ENCODE measurements around the gene NLRX1.
"Not testable (repeated sequence)": the region's sequence is repeated elsewhere in the genome, so short reads cannot be mapped to it uniquely, and the experiment has no call there.

NLRX1 gene

GRCh38 chr11:119153049-119153818, 15.3 kb upstream of the NLRX1 start:
- no peak for DNase-seq

DNA sequence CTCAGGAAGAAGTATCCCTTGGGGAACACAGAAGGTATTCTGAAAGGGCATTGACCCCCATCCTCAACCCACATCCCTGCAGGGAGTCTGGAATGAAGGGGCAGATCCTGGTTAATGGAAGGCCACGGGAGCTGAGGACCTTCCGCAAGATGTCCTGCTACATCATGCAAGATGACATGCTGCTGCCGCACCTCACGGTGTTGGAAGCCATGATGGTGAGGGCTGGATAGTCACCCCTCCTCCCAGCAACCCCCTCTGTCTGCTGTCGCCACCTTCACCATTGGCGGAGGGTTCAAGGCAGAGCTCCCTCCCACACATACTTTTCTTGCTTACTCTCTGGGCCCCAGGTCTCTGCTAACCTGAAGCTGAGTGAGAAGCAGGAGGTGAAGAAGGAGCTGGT, 14.3 kb upstream of the NLRX1 start:
- DNase-seq = no peak

- DNase-seq = peak; percentile 32
Observed at GRCh38 chr11:119155733-119156492, 12.6 kb upstream of the NLRX1 start.

- DNase-seq = no peak
Observed at GRCh38 chr11:119156496-119156895, 12.0 kb upstream of the NLRX1 start.

GRCh38 chr11:119157063-119157462, 11.5 kb upstream of the NLRX1 start:
- peak; percentile 11 for DNase-seq

- no peak for DNase-seq
Observed at GRCh38 chr11:119158467-119158866, 10.1 kb upstream of the NLRX1 start.

DNA sequence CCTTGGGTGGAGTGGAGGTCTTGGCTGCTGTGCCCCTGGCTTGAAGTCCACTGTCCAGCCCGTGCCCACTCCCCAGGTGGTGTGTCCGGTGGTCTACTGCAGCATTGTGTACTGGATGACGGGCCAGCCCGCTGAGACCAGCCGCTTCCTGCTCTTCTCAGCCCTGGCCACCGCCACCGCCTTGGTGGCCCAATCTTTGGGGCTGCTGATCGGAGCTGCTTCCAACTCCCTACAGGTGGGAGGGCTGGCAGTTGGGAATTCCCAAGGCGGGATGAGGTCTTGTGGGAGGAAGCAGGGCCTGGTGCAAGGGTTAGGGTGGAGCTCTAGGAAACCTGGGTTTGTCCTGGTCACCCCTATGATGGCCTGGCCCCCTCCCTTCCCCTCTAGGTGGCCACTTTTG, 8.4 kb upstream of the NLRX1 start:
- no peak for DNase-seq

- no peak for DNase-seq
Observed at GRCh38 chr11:119161871-119162270, 6.7 kb upstream of the NLRX1 start.

GRCh38 chr11:119166368-119167076, 2.0 kb upstream of the NLRX1 start:
- peak; percentile 25 for DNase-seq

DNA sequence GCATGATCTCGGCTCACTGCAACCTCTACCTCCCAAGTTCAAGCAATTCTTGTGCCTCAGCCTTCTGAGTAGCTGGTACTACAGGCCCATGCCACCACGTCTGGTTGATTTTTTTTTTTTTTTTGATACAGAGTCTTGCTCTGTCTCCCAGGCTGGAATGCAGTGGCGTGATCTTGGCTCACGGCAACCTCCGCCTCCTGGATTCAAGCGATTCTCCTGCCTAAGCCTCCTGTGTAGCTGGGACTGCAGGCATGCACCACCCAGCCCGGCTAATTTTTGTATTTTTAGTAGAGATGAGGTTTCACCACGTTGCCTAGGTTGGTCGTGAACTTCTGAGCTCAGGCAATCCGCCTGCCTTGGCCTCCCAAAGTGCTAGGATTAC, 1.5 kb upstream of the NLRX1 start:
- DNase-seq = not testable (repeated sequence)

- no peak for DNase-seq
Observed at GRCh38 chr11:119167933-119168332, 592 bp upstream of the NLRX1 start.

DNA sequence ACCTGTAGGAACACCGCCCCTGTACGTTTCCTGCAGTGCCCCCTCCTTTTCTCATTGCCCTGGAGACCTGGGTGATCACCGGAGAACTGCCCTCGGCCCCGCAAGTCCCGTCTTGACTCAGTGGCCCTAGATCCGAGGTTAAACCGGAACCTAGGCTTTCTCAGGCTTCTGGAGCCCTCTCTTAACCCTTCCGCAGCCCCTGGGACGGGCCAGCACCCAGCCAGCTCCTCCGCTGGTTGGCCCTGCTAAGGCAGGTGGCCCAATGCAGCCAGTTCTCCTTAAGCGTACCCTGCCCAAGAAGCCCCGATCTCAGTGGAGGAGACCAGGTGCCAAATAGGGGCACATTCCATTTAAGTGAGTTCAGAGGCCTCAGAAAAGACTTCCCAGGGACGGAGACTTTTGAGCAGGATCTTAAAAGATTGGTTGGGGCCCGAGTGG, 776 bp downstream of the NLRX1 start:
- DNase-seq = no peak

DNA sequence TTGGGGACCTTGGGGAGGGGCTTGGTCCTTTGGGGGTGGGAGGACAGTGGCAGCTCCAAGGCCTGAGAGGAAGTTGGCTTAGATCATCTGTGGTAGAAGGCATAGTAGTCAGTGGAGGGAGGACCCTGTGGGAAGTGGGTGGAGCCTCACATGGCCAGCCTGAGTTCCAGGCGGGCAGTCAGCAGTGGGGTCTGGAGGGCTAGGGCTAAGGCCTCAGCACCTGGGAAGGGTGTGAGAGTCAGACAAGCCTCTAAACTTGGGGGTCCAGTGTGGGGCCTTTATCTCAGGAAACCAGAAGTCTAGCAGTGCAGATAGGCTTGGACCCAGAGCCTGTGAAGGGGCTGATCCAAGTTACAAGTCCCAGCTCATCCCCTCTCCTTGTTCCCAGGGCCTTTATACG, 4.0 kb downstream of the NLRX1 start:
- peak; percentile 67 for DNase-seq

DNA sequence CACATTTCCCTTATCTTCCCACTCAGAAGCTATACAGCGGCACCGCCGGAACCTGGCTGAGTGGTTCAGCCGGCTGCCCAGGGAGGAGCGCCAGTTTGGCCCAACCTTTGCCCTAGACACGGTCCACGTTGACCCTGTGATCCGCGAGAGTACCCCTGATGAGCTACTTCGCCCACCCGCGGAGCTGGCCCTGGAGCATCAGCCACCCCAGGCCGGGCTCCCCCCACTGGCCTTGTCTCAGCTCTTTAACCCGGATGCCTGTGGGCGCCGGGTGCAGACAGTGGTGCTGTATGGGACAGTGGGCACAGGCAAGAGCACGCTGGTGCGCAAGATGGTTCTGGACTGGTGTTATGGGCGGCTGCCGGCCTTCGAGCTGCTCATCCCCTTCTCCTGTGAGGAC, 4.9 kb downstream of the NLRX1 start:
- no peak for DNase-seq

- no peak for DNase-seq
Observed at GRCh38 chr11:119175493-119176077, 7.1 kb downstream of the NLRX1 start.

GRCh38 chr11:119178166-119178680, 9.7 kb downstream of the NLRX1 start:
- no peak for DNase-seq

- no peak for DNase-seq
Observed at GRCh38 chr11:119179342-119179741, 10.8 kb downstream of the NLRX1 start.

- no peak for DNase-seq
Observed at GRCh38 chr11:119179983-119180382, 11.5 kb downstream of the NLRX1 start.

DNA sequence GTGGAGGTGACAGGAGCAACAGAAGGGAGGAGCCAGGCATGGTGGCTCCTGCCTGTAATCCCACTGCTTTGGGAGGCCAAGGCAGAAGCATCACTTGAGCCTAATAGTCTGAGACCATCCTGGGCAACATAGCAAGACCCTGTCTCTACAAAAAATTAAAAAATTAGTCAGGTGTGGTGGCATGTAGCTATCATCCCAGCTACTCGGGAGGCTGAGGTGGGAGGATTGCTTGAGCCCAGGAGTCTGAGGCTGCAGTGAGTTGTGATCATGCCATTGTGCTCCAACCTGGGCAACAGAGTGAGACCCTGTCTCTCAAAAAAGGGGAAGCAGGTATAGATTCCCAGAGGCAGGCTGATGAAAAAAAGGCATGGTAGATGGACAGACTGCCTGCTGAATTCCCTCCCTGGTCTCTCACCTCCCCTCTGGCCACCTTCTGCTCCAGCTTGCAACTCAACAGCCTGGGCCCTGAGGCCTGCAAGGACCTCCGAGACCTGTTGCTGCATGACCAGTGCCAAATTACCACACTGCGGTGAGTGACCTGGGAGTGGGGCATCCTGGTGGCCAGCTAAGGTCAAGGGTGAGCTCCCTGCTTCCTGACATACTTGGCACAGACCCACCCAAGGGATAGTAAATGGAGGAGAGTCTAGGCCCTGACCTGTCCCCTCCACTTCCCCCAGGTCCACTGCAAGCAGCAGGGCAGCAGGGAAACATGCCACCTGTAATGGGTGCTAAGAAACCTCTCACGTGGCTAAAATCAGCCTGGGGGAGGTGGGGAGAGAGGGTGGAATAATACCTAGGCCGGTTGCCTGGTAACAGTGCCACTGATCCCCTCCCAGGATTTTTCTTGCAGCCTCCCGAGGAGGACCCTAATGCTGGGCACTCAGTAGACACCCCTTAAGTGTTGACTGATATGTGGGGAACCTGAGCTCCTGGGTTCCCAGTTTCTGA, 12.5 kb downstream of the NLRX1 start:
- DNase-seq = no peak

DNA sequence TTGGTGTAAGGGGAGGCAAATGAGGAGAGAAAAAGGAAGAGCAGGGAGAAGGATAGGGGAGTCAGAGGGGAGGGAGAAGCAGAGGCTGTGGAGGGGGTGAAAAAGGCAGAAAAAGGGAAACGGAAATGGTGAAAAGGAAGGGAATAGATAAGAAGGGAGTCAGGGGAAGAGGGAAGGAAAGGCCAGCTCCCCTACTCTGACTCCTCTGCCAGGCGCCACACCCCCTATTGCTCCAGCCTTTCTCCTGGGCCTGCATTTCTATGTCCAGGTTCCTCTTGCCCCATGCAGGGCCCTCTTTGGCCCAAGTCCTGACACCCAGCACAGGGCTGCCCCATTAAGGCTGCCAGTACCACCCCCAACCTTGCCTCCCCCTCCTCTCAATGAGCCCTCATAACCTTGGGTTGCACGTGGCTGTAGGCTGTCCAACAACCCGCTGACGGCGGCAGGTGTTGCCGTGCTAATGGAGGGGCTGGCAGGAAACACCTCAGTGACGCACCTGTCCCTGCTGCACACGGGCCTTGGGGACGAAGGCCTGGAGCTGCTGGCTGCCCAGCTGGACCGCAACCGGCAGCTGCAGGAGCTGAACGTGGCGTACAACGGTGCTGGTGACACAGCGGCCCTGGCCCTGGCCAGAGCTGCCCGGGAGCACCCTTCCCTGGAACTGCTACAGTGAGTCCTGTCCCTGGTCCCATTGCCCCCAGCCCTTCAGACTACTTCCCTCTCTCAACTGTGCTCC, 13.3 kb downstream of the NLRX1 start:
- no peak for DNase-seq

DNA sequence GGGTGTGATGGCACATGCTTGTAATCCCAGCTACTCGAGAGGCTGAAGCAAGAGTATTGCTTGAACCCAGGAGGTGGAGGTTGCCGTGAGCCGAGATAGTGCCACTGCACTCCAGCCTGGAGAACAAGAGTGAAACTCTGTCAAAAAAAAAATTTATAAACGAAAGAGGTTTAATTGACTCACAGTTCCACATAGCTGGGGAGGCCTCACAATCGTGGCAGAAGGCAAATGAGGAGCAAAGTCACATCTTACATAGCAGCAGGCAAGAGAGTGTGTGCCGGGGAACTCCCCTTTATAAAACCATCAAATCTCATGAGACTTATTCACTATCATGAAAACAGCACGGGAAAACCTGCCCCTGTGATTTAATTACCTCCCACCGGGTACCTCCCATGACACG, 15.9 kb downstream of the NLRX1 start:
- not testable (repeated sequence) for DNase-seq

Measured in MV-4-11 (cell line).